SK-N-SH (cell line): ENCODE measurements around the gene RPS6KA2. TPM values are rescaled to one million over a fixed set of nuclear protein-coding genes. Genes with fewer than 3 reads are reported as not detected.
"Not testable (repeated sequence)": the region's sequence is repeated elsewhere in the genome, so short reads cannot be mapped to it uniquely, and the experiment has no call there.

Experiments used
- CTCF ChIA-PET: fragments of 300-600, 350-600 bp; formaldehyde crosslinking; extraction: SDS; loops from one replicate; lab custom pipeline; 2021; lab: Yijun Ruan, JAX
- POLR2A ChIA-PET: fragments of 350-600 bp; sonication (Branson Sonifier 250); formaldehyde crosslinking; extraction: SDS; loops from one replicate; lab custom pipeline; 2020; ENCODE audit warnings: antibody characterized with exemption, inconsistent platforms; lab: Yijun Ruan, JAX
- DNase-seq: peaks from one replicate; pipeline ENCODE4 v3.0.0; 2012
- H2AFZ ChIP-seq: fragments of 200-600 bp; sonication (generic); 2 replicates; pipeline ENCODE4 v1.8.1; 2016; ENCODE audit warnings: antibody characterized with exemption, mild to moderate bottlenecking, low read depth
- H3F3A ChIP-seq: fragments of 200-600 bp; sonication (generic); replicated peaks from 2 replicates; pipeline ENCODE3; 2016; ENCODE audit warnings: antibody characterized with exemption, mild to moderate bottlenecking; ENCODE audit not compliant: insufficient read depth
- H3K27ac ChIP-seq, 2 experiments: fragments of 200-500 bp in 1 of 2; fragments of 200-600 bp in 1 of 2; sonication (Bioruptor generic) in 1 of 2; sonication (generic), shearing (Covaris generic) in 1 of 2; 2 replicates each; pipeline versions ENCODE4 v1.5.1 to v1.6.1; 2014 to 2016; ENCODE audit warnings: low read depth in 2 of 2, inconsistent platforms in 1 of 2, low read length in 1 of 2, mild to moderate bottlenecking in 1 of 2, mixed read lengths in 1 of 2
- H3K27me3 ChIP-seq: fragments of 200-600 bp; sonication (generic), shearing (Covaris generic); 2 replicates; pipeline ENCODE4 v1.6.1; 2016; ENCODE audit warnings: mixed run types; ENCODE audit not compliant: insufficient read depth
- H3K36me3 ChIP-seq, 2 experiments: fragments of 200-500 bp in 1 of 2; fragments of 200-600 bp in 1 of 2; sonication (Bioruptor generic) in 1 of 2; sonication (generic) in 1 of 2; replicated peaks in 1 of 2; 2 replicates each; pipeline versions ENCODE3 to v1.5.1; 2014 to 2016; ENCODE audit warnings: low read length in 1 of 2, mild to moderate bottlenecking in 1 of 2; ENCODE audit not compliant: insufficient read depth in 2 of 2, control insufficient read depth in 1 of 2
- H3K4me1 ChIP-seq, 2 experiments: fragments of 200-500 bp in 1 of 2; fragments of 200-600 bp in 1 of 2; sonication (Bioruptor generic) in 1 of 2; sonication (generic), shearing (Covaris generic) in 1 of 2; 2 replicates each; pipeline versions ENCODE4 v1.5.1 to v1.6.1; 2014 to 2016; ENCODE audit warnings: low read depth in 1 of 2, low read length in 1 of 2, mixed run types in 1 of 2; ENCODE audit not compliant: insufficient read depth in 2 of 2, control insufficient read depth in 1 of 2
- H3K4me2 ChIP-seq: fragments of 200-600 bp; sonication (generic), shearing (Covaris generic); 2 replicates; pipeline ENCODE4 v1.6.1; 2017; ENCODE audit warnings: mixed run types
- H3K4me3 ChIP-seq, 2 experiments: fragments of 200-500 bp in 1 of 2; fragments of 200-600 bp in 1 of 2; sonication (Bioruptor generic) in 1 of 2; sonication (generic), shearing (Covaris generic) in 1 of 2; 2 replicates each; pipeline versions ENCODE4 v1.5.1 to v1.8.1; 2014 to 2016; ENCODE audit warnings: low read depth in 2 of 2, inconsistent platforms in 1 of 2, low read length in 1 of 2, mild to moderate bottlenecking in 1 of 2, mixed read lengths in 1 of 2, moderate library complexity in 1 of 2
- H3K79me2 ChIP-seq: fragments of 200-600 bp; sonication (generic); 2 replicates; pipeline ENCODE4 v1.8.1; 2017; ENCODE audit warnings: mild to moderate bottlenecking; ENCODE audit not compliant: insufficient read depth
- H3K9ac ChIP-seq: fragments of 200-600 bp; sonication (generic); 2 replicates; pipeline ENCODE4 v1.6.1; 2017; ENCODE audit warnings: mixed run types
- H3K9me2 ChIP-seq: fragments of 200-600 bp; sonication (generic); 2 replicates; pipeline ENCODE4 v1.6.1; 2017; ENCODE audit warnings: mixed run types
- H3K9me3 ChIP-seq: fragments of 200-600 bp; sonication (generic); 2 replicates; pipeline ENCODE4 v1.6.1; 2017; ENCODE audit warnings: mixed run types, mild to moderate bottlenecking, moderate library complexity
- H4K20me1 ChIP-seq: fragments of 200-600 bp; sonication (generic); 2 replicates; pipeline ENCODE4 v1.6.1; 2017; ENCODE audit warnings: mild to moderate bottlenecking, mixed run types; ENCODE audit not compliant: insufficient read depth
- ELF1 ChIP-seq: IDR thresholded peaks from 2 replicates; pipeline ENCODE4 v1.4.0; 2012
- EP300 ChIP-seq, 2 experiments: IDR thresholded peaks; 2 replicates each; pipeline versions ENCODE4 v1.4.0 to v1.6.1; 2012; ENCODE audit warnings: borderline replicate concordance in 1 of 2, low read depth in 1 of 2, low read length in 1 of 2
- EZH2phosphoT487 ChIP-seq: fragments of 200-600 bp; sonication (generic); IDR thresholded peaks from 2 replicates; pipeline ENCODE4 v1.6.1; 2017; ENCODE audit warnings: low read depth, mixed run types, mild to moderate bottlenecking, antibody characterized with exemption, moderate library complexity, borderline replicate concordance
- FOSL2 ChIP-seq: IDR thresholded peaks from 2 replicates; pipeline ENCODE4 v1.4.0; 2012; ENCODE audit warnings: low read depth, mild to moderate bottlenecking, moderate library complexity, borderline replicate concordance
- FOXJ3 ChIP-seq: sonication (generic); formaldehyde crosslinking; IDR thresholded peaks from 2 replicates; pipeline ENCODE4 v1.5.1; 2020; ENCODE audit warnings: mild to moderate bottlenecking, missing genetic modification reagents
- GABPA ChIP-seq: IDR thresholded peaks from 2 replicates; pipeline ENCODE4 v1.4.0; 2012; ENCODE audit warnings: low read depth, mild to moderate bottlenecking
- JUND ChIP-seq: IDR thresholded peaks from 2 replicates; pipeline ENCODE4 v1.4.0; 2012
- MEF2A ChIP-seq: IDR thresholded peaks from 2 replicates; pipeline ENCODE4 v1.4.0; 2012; ENCODE audit warnings: low read depth, borderline replicate concordance
- MXI1 ChIP-seq: IDR thresholded peaks from 2 replicates; pipeline ENCODE4 v1.6.1; 2012; ENCODE audit warnings: mild to moderate bottlenecking, low read depth, low read length, improper control_type of control experiment
- TEAD4 ChIP-seq: IDR thresholded peaks from 2 replicates; pipeline ENCODE4 v1.4.0; 2012; ENCODE audit warnings: mild to moderate bottlenecking, borderline replicate concordance; ENCODE audit not compliant: insufficient read depth
- WGBS: methylation state at CpG from one replicate; pipeline ENCODE4 v1.1.6; 2017; ENCODE audit warnings: low lambda C conversion rate; 5-methylcytosine and 5-hydroxymethylcytosine counted together
- polyA plus RNA-seq, 3 experiments: library from polyadenylated mRNA; depleted of rRNA; stranded (reverse); fragments of >200 nt; gene quantifications; 2 replicates each; pipeline ENCODE4 v1.2.3, GENCODE V29; 2012
- TF ChIP-seq, protein P1 (sequence below): IDR thresholded peaks from 2 replicates; pipeline ENCODE4 v1.6.1; 2012; ENCODE audit warnings: mild to moderate bottlenecking, low read depth, low read length, moderate library complexity
- TF ChIP-seq, protein P2 (sequence below): IDR thresholded peaks from 2 replicates; pipeline ENCODE4 v1.4.0; 2012; ENCODE audit warnings: low read depth, borderline replicate concordance
- TF ChIP-seq, protein P3 (sequence below): IDR thresholded peaks from 2 replicates; pipeline ENCODE4 v1.4.0; 2012; ENCODE audit warnings: low read depth
- TF ChIP-seq, protein P4 (sequence below): fragments of 150-350 bp; IDR thresholded peaks from 2 replicates; pipeline ENCODE4 v1.6.1; 2016; ENCODE audit warnings: mild to moderate bottlenecking, low read depth, low read length
- TF ChIP-seq, protein P5 (sequence below): IDR thresholded peaks from 2 replicates; pipeline ENCODE4 v1.4.0; 2012; ENCODE audit warnings: low read depth, borderline replicate concordance
- TF ChIP-seq, protein P6 (sequence below): fragments of 200-600 bp; sonication (generic); IDR thresholded peaks from 2 replicates; pipeline ENCODE4 v1.6.1; 2017; ENCODE audit warnings: antibody characterized with exemption, mild to moderate bottlenecking, moderate library complexity

The RPS6KA2 gene
- polyA plus RNA-seq, 1 of the 3 experiments (the other 2 are of a cell fraction), result 59.5 TPM

DNA sequence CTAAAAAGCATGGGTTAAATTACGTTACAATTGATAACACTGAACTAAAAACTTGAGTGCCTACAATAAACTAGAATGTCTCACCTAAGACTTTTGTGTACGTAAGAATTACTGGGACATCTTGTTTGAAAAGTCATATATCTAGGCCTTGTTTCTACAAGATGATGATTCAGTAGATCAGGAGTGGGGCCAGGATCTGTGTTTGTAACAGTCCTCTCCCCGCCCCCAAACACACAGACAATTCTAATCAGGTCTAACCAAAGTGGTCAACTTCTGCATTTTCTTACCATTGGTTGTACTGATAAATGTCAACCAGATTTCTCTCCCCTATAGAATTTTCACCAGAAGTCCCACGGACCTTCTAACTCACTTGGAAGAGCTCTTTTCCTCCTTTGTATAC, 97.5 kb downstream of the RPS6KA2 start (continued):
- TF ChIP-seq, protein P1, sequence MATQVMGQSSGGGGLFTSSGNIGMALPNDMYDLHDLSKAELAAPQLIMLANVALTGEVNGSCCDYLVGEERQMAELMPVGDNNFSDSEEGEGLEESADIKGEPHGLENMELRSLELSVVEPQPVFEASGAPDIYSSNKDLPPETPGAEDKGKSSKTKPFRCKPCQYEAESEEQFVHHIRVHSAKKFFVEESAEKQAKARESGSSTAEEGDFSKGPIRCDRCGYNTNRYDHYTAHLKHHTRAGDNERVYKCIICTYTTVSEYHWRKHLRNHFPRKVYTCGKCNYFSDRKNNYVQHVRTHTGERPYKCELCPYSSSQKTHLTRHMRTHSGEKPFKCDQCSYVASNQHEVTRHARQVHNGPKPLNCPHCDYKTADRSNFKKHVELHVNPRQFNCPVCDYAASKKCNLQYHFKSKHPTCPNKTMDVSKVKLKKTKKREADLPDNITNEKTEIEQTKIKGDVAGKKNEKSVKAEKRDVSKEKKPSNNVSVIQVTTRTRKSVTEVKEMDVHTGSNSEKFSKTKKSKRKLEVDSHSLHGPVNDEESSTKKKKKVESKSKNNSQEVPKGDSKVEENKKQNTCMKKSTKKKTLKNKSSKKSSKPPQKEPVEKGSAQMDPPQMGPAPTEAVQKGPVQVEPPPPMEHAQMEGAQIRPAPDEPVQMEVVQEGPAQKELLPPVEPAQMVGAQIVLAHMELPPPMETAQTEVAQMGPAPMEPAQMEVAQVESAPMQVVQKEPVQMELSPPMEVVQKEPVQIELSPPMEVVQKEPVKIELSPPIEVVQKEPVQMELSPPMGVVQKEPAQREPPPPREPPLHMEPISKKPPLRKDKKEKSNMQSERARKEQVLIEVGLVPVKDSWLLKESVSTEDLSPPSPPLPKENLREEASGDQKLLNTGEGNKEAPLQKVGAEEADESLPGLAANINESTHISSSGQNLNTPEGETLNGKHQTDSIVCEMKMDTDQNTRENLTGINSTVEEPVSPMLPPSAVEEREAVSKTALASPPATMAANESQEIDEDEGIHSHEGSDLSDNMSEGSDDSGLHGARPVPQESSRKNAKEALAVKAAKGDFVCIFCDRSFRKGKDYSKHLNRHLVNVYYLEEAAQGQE, result no peak
- no peak for TF ChIP-seq ELF1
- TF ChIP-seq, protein P2, sequence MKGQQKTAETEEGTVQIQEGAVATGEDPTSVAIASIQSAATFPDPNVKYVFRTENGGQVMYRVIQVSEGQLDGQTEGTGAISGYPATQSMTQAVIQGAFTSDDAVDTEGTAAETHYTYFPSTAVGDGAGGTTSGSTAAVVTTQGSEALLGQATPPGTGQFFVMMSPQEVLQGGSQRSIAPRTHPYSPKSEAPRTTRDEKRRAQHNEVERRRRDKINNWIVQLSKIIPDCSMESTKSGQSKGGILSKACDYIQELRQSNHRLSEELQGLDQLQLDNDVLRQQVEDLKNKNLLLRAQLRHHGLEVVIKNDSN, result no peak

DNA sequence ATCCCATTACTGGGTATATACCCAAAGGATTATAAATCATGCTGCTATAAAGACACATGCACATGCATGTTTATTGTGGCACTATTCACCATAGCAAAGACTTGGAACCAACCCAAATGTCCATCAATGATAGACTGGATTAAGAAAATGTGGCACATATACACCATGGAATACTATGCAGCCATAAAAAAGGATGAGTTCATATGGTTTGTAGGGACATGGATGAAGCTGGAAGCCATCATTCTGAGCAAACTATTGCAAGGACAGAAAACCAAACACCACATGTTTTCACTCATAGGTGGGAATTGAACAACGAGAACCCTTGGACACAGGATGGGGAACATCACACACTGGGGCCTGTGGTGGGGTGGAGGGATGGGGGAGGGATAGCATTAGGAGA, 98.0 kb downstream of the RPS6KA2 start:
- POLR2A ChIA-PET, H4K20me1 ChIP-seq: not testable (repeated sequence)
- WGBS, result 100% methylated on average over 1 of the region's 1 CpG

DNA sequence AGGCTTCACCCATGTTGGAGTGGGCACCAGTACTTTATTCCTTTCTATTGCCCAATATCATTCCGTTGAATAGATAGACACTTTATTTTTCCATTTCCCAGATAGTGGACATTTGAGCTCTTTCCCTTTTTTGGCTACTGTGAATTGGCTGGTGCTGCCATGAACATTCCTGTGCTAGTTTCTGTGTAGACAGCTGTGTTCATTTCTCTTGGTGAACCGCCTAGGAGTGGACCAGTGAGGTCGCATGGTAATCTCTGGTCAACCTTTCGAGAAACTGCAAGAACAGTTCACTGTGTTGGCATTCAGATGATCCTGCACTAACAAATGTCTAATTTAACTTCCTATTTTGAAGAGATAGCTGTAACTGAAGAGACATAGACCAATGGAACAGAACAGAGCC, 99.2 kb downstream of the RPS6KA2 start:
- Histone ChIP-seq H3K4me2 (no peak overlapping the region), H3K36me3 (peaks cover 21 to 75% of the 10 kb centered on the region in 2 experiments), H3K27me3 (no peaks in the 10 kb centered on the region), H3K27ac (no peak overlapping the region), H4K20me1 (no peaks in the 10 kb centered on the region), H3F3A (no peaks in the 10 kb centered on the region), H2AFZ (no peak overlapping the region), H3K4me3 (no peak overlapping the region), H3K9ac (no peak overlapping the region), H3K4me1 (no peaks in the 10 kb centered on the region; a peak in 1 of 4 replicates), H3K9me3 (no peaks in the 10 kb centered on the region), H3K9me2 (no peaks in the 10 kb centered on the region), H3K79me2 (no peaks in the 10 kb centered on the region)
- ChIA-PET CTCF (interaction anchor here (0.8 kb wide), 1 partner anchor 247 kb away, joined by 4 read pairs; no protein-coding TSS in a partner anchor), POLR2A (no interaction called here)
- DNase-seq, result no peak
- 87% methylated on average over 4 of the region's 4 CpGs for WGBS
- TF ChIP-seq GABPA (no peak), EZH2phosphoT487 (no peak), TEAD4 (no peak), EP300 (IDR thresholded peaks at IDR 0.05; ENCODE audit: borderline replicate concordance in 1 of 2, low read depth in 1 of 2, low read length in 1 of 2) (no peak), FOSL2 (no peak), MXI1 (no peak), ELF1 (no peak), JUND (no peak), MEF2A (no peak), FOXJ3 (CRISPR knock-in tag) (no peak)
- TF ChIP-seq, protein P3, sequence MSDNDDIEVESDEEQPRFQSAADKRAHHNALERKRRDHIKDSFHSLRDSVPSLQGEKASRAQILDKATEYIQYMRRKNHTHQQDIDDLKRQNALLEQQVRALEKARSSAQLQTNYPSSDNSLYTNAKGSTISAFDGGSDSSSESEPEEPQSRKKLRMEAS, result no peak
- TF ChIP-seq, protein P4, sequence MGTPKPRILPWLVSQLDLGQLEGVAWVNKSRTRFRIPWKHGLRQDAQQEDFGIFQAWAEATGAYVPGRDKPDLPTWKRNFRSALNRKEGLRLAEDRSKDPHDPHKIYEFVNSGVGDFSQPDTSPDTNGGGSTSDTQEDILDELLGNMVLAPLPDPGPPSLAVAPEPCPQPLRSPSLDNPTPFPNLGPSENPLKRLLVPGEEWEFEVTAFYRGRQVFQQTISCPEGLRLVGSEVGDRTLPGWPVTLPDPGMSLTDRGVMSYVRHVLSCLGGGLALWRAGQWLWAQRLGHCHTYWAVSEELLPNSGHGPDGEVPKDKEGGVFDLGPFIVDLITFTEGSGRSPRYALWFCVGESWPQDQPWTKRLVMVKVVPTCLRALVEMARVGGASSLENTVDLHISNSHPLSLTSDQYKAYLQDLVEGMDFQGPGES, result no peak
- TF ChIP-seq, protein P5, sequence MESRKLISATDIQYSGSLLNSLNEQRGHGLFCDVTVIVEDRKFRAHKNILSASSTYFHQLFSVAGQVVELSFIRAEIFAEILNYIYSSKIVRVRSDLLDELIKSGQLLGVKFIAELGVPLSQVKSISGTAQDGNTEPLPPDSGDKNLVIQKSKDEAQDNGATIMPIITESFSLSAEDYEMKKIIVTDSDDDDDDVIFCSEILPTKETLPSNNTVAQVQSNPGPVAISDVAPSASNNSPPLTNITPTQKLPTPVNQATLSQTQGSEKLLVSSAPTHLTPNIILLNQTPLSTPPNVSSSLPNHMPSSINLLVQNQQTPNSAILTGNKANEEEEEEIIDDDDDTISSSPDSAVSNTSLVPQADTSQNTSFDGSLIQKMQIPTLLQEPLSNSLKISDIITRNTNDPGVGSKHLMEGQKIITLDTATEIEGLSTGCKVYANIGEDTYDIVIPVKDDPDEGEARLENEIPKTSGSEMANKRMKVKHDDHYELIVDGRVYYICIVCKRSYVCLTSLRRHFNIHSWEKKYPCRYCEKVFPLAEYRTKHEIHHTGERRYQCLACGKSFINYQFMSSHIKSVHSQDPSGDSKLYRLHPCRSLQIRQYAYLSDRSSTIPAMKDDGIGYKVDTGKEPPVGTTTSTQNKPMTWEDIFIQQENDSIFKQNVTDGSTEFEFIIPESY, result no peak
- TF ChIP-seq, protein P6, sequence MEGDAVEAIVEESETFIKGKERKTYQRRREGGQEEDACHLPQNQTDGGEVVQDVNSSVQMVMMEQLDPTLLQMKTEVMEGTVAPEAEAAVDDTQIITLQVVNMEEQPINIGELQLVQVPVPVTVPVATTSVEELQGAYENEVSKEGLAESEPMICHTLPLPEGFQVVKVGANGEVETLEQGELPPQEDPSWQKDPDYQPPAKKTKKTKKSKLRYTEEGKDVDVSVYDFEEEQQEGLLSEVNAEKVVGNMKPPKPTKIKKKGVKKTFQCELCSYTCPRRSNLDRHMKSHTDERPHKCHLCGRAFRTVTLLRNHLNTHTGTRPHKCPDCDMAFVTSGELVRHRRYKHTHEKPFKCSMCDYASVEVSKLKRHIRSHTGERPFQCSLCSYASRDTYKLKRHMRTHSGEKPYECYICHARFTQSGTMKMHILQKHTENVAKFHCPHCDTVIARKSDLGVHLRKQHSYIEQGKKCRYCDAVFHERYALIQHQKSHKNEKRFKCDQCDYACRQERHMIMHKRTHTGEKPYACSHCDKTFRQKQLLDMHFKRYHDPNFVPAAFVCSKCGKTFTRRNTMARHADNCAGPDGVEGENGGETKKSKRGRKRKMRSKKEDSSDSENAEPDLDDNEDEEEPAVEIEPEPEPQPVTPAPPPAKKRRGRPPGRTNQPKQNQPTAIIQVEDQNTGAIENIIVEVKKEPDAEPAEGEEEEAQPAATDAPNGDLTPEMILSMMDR, result no peak

More for the DNA sequence above, 98.0 kb downstream of the RPS6KA2 start:
- H3K79me2 ChIP-seq, H3K4me3 ChIP-seq, CTCF ChIA-PET, H3K9ac ChIP-seq, DNase-seq, H3K4me1 ChIP-seq, H3K27ac ChIP-seq, H3K27me3 ChIP-seq, H3K4me2 ChIP-seq, H3K9me2 ChIP-seq, H3F3A ChIP-seq, H3K9me3 ChIP-seq, H2AFZ ChIP-seq: not testable (repeated sequence)
- H3K36me3 ChIP-seq, result peaks cover 17 to 69% of the 10 kb centered on the region in 2 experiments
